Measurements from ENCODE around the gene UQCR11. TPM values are rescaled to one million over a fixed set of nuclear protein-coding genes. Genes with fewer than 3 reads are reported as not detected.

The UQCR11 gene
- total RNA-seq, 1 donor from 2014 or later: 84.6 TPM

GRCh38 chr19:1561236-1561842 lies 43.9 kb downstream of the UQCR11 start:
- H3K36me3 ChIP-seq (ENCODE audit: control insufficient read depth, insufficient read depth, low read length): peaks cover 3% of the 10 kb centered on the region
- no peaks in the 10 kb centered on the region for H3K27me3 ChIP-seq (ENCODE audit: control insufficient read depth, insufficient read depth, low read length)
- no peak overlapping the region for H3K4me3 ChIP-seq (ENCODE audit: low read depth, low read length)
- TF ChIP-seq, protein P1, sequence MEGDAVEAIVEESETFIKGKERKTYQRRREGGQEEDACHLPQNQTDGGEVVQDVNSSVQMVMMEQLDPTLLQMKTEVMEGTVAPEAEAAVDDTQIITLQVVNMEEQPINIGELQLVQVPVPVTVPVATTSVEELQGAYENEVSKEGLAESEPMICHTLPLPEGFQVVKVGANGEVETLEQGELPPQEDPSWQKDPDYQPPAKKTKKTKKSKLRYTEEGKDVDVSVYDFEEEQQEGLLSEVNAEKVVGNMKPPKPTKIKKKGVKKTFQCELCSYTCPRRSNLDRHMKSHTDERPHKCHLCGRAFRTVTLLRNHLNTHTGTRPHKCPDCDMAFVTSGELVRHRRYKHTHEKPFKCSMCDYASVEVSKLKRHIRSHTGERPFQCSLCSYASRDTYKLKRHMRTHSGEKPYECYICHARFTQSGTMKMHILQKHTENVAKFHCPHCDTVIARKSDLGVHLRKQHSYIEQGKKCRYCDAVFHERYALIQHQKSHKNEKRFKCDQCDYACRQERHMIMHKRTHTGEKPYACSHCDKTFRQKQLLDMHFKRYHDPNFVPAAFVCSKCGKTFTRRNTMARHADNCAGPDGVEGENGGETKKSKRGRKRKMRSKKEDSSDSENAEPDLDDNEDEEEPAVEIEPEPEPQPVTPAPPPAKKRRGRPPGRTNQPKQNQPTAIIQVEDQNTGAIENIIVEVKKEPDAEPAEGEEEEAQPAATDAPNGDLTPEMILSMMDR (IDR thresholded peaks at IDR 0.05; ENCODE audit: insufficient read depth, low read length, poor library complexity, severe bottlenecking): no peak
- no peak for DNase-seq (ENCODE audit: low read depth)

DNA sequence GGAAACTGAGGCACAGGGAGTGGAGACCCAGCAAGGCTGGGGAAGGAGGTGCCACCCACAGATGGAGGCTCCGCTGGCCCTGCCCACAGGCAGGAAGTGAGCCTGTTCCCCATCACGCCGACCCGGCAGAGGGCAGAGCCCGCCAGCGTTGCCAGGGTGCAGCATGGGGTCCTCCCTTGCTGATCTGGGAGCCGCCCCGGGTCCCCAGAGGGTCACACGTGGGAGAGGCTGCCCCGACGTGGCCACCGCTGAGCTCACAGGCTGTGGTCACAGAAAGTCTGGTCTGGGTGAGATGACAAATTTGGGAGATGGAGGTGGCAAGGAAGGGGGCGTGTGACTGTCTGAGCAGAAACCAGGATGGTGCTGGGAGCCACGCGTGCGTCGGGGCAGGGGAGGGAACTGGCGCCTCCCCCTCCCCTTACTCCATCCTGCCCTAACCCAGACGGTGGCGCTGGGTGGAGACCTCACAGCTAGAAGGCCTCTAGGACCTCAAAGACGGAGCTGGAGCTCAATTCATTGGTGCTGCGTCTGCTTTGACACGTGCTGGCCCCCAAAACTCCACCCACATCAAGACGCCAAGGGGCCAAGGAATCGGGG lies 44.9 kb downstream of the UQCR11 start:
- Histone ChIP-seq H3K4me3 (ENCODE audit: low read depth, low read length) (no peak overlapping the region), H3K36me3 (ENCODE audit: control insufficient read depth, insufficient read depth, low read length) (peaks cover 3% of the 10 kb centered on the region), H3K27me3 (ENCODE audit: control insufficient read depth, insufficient read depth, low read length) (no peaks in the 10 kb centered on the region)
- DNase-seq (ENCODE audit: low read depth): no peak
- TF ChIP-seq, protein P1 (IDR thresholded peaks at IDR 0.05; ENCODE audit: insufficient read depth, low read length, poor library complexity, severe bottlenecking): no peak

DNA sequence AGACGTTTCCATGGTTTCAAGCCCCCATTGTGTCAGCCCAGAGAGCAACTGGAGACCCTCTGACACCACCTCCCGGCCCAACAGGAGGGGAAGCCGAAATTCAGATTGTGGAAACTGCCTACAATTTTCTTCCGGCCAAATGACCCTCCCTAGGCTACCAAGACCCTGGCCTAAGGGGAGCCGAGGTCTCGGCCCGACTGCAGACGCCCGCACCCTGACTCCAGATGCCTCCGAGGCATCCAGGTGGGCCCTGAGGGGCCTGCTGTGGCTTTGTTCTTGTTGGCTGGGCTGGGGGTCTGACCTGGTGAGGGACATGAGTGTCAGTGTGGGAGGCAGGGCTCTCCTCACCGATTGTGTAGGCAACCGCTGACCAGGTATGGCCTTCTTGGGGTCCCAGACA lies 46.7 kb downstream of the UQCR11 start:
- Histone ChIP-seq H3K4me3 (ENCODE audit: low read depth, low read length) (no peak overlapping the region), H3K27me3 (ENCODE audit: control insufficient read depth, insufficient read depth, low read length) (no peaks in the 10 kb centered on the region), H3K36me3 (ENCODE audit: control insufficient read depth, insufficient read depth, low read length) (peaks cover 3% of the 10 kb centered on the region)
- DNase-seq (ENCODE audit: low read depth): no peak
- TF ChIP-seq, protein P1 (IDR thresholded peaks at IDR 0.05; ENCODE audit: insufficient read depth, low read length, poor library complexity, severe bottlenecking): no peak

DNA sequence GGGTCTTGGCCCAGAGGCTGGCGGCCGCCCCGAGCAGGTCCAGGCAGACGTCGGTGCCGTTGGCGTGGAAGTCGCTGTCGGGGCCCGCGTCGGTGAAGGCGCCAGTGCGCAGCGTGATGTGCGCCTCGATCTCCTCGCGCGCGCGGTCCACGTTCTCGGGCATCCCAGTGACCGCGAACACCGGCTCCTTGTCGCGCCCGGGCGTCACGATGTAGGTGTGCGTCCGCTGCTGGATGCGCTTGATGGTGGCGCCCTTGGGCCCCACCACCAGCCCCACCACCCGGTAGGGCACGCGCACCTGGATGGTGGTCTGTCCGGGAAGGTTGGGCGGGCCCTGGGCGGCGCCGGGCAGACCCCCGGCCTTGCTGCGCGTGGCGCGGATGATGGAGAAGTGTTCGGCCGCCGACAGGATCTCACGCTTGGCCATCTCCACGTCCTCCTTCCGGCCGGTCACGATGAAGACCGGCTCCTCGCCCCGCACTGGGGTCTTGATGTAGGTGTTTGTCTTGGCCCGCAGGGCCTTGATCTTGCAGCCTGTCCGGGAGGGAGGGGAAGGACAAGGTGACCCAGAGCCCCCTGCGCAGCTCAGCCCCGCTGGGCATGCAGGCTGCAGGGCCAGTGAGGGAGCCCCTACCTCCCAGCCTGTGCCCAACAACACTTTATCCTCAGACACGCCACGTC lies 48.7 kb downstream of the UQCR11 start:
- TF ChIP-seq, protein P1 (IDR thresholded peaks at IDR 0.05; ENCODE audit: insufficient read depth, low read length, poor library complexity, severe bottlenecking): no peak
- H3K4me3 ChIP-seq (ENCODE audit: low read depth, low read length): no peak overlapping the region
- no peaks in the 10 kb centered on the region for H3K27me3 ChIP-seq (ENCODE audit: control insufficient read depth, insufficient read depth, low read length)
- DNase-seq (ENCODE audit: low read depth): no peak
- H3K36me3 ChIP-seq (ENCODE audit: control insufficient read depth, insufficient read depth, low read length): peaks cover 3% of the 10 kb centered on the region

GRCh38 chr19:1555487-1556389 lies 49.5 kb downstream of the UQCR11 start:
- TF ChIP-seq, protein P1 (IDR thresholded peaks at IDR 0.05; ENCODE audit: insufficient read depth, low read length, poor library complexity, severe bottlenecking): no peak
- no peaks in the 10 kb centered on the region for H3K36me3 ChIP-seq (ENCODE audit: control insufficient read depth, insufficient read depth, low read length)
- DNase-seq (ENCODE audit: low read depth): no peak
- H3K27me3 ChIP-seq (ENCODE audit: control insufficient read depth, insufficient read depth, low read length): no peaks in the 10 kb centered on the region
- H3K4me3 ChIP-seq (ENCODE audit: low read depth, low read length): no peak overlapping the region

All from kidney epithelial cell (primary cell).